HEK293T (cell line): Measurements from ENCODE around the gene ZNF488.

Experiments
- CTCF ChIA-PET: fragments of 350-600 bp; formaldehyde crosslinking; extraction: SDS; loops from one replicate; lab custom pipeline; 2021; ENCODE audit warnings: antibody characterized with exemption, inconsistent platforms; lab: Yijun Ruan, JAX
- POLR2A ChIA-PET: fragments of 350-600 bp; formaldehyde crosslinking; extraction: SDS; loops from one replicate; lab custom pipeline; 2020; ENCODE audit warnings: antibody characterized with exemption, inconsistent platforms; lab: Yijun Ruan, JAX
- DNase-seq: peaks from one replicate; pipeline ENCODE4 v3.0.0; 2012; ENCODE audit warnings: mixed read lengths; ENCODE audit errors: extremely low spot score
- ELF4 ChIP-seq: fragments of 450-650 bp; IDR thresholded peaks from 2 replicates; pipeline ENCODE4 v1.6.1; 2017; ENCODE audit warnings: antibody characterized with exemption
- FOXK2 ChIP-seq: fragments of 450-650 bp; IDR thresholded peaks from 2 replicates; pipeline ENCODE4 v1.6.1; 2016; ENCODE audit warnings: mild to moderate bottlenecking
- HDGF ChIP-seq: fragments of 450-650 bp; IDR thresholded peaks from 2 replicates; pipeline ENCODE4 v1.6.1; 2017; ENCODE audit warnings: antibody characterized with exemption, borderline replicate concordance

The ZNF488 gene

GRCh38 chr10:47316131-47316530 is 68.0 kb downstream of the ZNF488 start:
- DNase-seq, result no peak
- no peak for TF ChIP-seq ELF4
- TF ChIP-seq FOXK2, result no peak
- TF ChIP-seq HDGF, result no peak
- POLR2A ChIA-PET, result no interaction called here
- CTCF ChIA-PET, result interaction anchor here (1.4 kb wide), 1 partner anchor 292 kb away, joined by 3 read pairs; no protein-coding TSS in a partner anchor
